ENCODE measurements around the gene DSCAM.
A peak's percentile ranks its signal among the peaks of the same experiment; 100 is the strongest.

DSCAM gene

DNA sequence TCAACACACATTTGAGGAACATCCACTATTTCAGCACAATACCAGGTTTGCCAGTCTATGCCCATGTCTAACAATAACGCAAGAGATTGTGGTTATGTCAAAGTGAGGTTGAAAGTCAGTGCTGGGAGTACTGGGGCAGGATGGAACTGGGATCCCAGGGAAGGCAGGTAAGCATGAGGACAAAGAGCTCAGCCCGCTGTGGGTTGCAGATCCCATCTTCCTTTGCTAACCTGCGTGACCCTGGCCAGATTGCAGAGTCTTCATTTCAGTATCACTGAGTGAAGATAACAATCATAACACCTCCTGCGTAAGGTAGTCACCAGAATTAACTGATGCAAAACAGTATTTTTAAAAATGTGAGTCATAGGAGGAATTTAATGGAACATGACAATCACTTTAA lies 729.7 kb downstream of the DSCAM start:
- DNase-seq (ENCODE audit: low spot score): no peak

DNA sequence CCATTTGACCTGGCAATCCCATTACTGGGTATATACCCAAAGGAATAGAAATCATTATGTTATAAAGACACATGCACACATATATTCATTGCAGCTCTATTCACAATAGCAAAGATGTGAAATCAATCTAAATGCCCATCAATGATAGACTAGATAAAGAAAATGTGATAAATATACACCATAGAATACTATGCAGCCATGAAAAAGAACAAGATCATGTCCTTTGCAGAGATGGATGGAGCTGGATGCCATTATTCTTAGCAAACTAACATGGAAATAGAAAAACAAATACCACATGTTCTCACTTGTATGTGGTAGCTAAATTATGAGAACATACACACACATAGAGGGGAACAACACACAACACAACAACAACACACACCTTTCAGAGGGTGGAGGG lies 731.2 kb downstream of the DSCAM start:
- no peak for DNase-seq (ENCODE audit: low spot score)

DNA sequence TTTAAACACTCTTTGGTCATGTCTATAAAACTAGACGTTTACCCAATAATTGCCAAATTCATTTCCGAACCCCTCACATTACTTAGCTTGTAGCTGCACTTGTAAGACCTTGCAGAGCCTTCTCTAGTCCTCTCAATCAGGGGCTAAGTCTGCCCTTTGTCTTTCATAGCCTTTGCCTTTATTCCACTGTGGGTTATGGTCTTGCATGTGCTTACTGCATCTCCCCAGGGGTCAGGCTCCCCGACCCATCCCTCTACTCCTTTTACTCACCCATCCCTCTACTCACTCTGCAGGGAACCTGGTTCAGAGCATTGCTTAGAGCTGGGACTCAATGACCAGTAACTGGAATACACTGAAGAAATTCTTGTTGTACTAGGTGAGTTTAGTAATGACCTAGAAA lies 744.3 kb downstream of the DSCAM start:
- no peak for DNase-seq (ENCODE audit: low spot score)

DNA sequence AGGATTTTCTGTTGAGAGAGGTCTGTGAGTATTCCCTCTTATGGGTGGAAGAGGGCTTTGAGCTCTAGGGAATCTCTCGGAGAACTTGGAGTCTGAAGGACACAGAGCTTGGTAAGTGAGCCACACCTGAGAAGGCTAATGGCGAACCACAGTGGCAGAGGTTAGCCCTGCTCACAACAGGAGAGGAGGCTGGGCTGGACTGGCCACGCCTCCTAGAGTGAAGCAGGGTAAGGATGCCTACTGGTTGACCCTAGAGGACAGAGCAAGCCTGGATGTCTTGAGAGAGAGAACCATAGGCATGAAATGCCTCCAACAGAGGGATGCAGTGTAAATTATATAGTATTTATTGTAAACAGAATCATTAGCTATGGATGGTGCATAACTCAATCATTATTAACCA lies 747.1 kb downstream of the DSCAM start:
- DNase-seq (ENCODE audit: low spot score): no peak

DNA sequence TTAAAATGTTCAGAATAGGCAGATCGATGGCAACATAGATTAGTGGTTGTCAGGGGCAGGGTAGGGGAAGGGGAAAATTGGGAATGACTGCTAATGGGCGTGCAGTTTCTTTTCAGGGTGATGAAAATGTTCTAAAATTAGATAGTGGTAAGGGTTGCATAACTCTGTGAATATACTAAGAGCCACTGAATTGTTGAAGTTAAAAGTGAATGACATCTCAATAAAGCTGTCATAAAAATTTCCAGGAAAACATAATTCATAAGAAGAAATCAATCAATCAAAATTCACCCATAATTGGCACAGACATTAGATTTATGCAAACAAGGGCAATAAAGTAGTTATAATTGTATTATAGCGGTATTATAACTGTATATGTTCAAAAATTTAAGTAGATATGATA lies 751.5 kb downstream of the DSCAM start:
- no peak for DNase-seq (ENCODE audit: low spot score)

DNA sequence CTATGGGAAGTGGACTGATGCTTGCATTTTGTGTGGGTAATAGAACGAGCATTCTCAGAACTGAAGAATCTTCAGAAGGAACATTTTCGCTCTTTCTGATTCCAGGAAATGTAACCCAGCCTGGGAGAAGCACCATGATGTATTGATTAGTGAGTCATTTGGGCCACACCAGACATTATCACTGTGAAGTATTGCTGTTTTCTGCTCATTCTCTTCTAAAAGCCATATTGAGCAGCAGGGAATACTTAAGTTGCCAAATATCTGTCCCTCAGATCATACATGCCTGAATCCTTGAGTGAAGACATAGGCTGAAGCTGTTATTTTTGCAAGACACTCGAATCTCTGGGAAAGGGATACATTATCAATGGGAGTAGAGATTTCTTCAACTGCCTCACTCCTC lies 766.6 kb downstream of the DSCAM start:
- DNase-seq (ENCODE audit: low spot score): no peak

DNA sequence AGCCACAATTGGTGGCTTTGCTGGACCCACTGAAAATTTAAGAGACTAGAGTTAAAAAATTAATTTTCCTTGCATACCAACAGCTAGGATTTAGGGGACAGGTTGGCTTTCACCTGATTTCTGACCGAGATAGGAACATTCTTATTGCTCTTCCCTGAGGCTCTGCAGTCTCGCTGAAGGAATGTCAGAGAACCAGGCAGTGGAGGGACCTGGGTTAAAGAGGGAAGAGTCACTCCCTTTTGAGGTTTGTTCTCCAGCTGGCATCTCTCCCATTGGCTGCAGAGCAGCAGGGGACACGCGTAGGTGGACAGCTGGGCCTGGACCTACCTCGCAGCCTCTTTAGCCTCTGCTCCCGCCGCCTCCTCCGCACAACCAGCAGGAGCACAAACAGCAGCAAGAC lies 772.2 kb downstream of the DSCAM start:
- DNase-seq (ENCODE audit: low spot score): no peak

DNA sequence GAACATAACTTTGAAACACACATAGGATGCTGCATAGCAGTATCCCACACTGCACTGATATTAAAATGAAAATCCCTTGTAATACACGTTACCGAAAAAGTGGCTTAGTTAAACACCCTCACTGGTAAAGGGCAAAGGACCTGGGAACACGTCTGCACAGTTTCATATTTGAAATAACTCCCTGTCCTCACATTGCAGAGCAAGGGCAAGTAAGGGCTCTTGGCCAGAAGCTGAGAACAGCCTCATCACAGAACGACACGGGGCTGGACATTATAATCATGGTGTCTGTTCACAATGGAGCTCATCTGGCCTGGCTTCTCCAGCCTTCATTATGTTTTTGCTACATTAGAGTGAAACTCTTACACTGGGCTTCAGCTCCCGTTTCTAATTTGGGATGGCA lies 772.8 kb downstream of the DSCAM start:
- DNase-seq (ENCODE audit: low spot score): no peak

DNA sequence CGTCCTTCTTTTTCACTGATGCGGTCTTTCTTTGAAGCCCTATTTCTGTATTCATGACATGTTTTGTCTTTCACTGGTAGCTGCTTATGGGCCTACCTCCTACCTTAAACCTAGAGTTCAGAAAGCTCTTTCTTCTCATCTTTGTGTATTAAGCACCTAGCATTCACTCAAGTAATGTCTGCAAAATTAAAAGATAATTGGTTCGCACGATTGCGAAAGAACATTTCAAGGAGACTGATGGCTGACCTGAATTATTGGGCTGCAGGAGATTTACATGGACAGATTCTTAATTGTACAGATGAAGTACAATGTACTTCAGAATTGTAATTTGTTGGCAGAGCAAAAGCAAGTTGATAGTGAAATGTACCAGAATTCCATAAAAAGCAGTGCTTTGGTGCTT lies 773.3 kb downstream of the DSCAM start:
- DNase-seq (ENCODE audit: low spot score): no peak

DNA sequence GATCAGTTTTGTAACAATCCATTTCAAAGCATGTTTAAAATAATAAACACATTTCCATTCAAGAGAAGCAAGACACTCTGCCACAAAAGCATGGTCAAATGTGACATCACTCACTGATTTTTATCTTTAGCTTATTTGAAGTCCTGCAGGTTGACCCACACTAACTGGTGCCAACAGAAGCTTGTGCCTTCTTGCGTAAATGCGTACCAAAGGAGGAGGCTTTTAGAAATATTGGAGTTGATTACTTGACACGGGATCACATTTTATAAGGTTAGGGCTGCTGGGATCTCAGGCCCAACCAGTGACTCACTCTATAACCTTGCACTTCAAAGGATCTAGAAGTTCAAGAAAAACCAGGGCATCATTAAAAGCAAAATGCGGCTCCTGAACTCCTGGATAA lies 776.1 kb downstream of the DSCAM start:
- no peak for DNase-seq (ENCODE audit: low spot score)

DNA sequence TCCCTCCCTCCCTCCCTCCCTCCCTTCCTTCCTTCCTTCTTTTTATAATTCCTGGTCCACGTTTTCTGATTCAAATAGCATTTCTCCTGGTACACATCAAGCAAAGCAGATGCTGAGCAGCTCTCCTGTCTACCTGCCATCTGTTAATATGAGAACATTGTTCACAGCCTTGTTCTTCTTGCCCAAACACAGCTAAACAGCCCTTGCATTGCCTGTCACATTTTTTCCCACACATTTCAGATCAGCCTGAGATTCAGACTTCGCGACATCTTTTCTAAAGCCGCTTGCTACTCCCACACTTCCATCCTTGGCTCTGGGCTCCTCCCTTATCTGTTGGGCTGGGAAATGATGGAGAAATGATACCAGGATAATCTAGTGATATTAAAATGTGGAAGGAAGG lies 779.2 kb downstream of the DSCAM start:
- DNase-seq (ENCODE audit: low spot score): no peak

DNA sequence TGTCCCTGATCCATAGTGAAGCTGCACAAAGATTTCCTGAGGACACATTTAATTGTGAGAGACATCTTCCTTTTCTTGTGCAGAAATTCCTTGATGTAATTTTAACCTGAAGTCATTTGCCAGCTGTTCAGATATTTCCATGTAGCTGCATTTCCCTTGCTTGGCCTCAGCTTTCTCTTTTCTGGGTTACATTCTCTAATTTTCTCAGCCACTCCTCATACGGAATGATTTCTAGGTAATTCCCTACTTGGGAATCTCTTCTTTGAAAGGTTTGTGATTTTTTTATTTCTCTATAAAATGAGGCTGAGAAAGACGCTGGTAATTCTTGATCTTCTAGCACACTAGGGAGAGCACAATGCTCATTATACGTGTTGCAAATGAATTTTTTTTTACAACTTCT lies 780.7 kb downstream of the DSCAM start:
- no peak for DNase-seq (ENCODE audit: low spot score)

DNA sequence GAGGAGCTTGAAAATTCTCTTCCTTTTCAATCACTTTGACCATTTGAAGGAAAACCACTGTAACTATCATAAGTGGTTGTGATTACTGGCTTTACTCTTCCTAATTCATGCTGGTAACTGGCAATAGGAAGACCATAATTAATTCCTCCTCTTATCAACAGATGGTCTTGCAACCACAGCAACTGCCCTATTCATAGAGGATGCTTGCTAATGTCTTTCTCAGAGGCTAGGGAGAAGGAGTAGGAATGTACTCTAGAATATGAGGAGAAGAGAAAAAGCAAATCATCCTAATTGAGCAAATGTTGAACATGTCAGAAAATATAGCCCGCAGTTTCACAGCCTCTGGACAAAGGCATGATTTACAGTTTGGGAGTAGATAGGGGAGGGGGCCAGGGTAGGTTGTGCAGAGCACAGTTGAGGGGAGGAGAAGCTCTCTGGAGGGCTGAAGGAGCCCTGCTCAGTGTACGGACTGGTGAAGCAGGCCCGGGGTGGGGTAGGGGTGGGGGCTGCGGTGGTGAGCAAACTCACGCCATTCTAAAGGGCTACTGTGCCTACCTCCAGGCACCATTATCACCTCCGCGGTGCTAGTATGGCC lies 786.8 kb downstream of the DSCAM start:
- no peak for DNase-seq (ENCODE audit: low spot score)

DNA sequence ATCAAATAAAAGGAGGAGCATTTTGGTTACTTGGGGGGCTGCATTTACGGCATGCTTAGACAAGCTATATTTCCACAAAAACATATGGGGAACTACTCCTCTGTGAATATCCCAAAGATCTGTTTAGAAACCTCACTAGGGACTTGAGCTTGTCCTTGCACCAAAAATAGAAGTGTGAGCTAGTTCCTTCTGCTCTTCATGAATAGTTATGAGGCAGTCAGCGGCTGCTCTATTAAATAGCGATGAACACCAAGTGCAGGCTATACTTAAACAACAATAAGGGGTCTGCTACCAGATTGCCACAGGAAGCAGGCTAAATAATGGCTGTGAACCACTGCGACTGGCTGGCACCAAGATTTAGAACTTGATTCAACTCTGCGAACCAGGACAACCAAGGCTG lies 789.6 kb downstream of the DSCAM start:
- no peak for DNase-seq (ENCODE audit: low spot score)

DNA sequence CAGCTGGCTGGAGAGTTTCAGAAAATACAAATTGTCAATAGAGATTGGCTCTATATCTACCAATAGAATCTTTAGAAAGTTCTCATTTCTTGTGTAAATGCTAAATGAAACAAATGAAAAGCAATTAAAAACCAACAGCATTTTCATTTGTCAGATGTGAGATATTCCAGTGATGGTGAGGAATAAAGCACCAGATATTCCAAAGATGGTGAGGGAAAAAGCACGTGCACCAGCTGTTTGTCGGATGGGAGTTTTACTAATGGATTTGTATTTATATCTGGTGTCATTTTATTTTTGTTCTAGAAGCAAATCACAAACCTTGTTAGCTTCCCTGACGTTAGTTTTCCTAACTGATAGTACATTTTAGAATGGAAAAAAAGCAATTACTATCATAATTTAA lies 790.9 kb downstream of the DSCAM start:
- no peak for DNase-seq (ENCODE audit: low spot score)

DNA sequence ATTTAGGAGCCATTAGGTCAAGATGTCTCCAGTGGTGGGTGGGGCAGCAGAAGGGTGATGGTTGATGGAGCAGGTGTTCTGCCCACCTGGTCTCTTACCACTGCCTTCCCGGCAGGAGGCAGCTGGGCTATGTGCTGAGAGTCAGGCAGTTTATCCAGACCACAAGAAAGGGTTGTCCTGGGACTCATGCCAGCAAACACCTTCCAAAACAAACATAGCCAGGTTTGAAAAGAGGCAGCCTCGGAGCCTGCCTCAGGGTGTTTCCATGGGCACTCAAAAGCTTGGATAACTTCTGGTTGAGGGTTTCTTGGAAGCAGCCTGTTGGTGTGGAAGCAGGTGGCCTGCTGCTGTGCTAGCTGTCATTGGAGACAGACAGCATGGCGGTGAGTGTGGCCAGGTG lies 792.6 kb downstream of the DSCAM start:
- DNase-seq (ENCODE audit: low spot score): no peak

DNA sequence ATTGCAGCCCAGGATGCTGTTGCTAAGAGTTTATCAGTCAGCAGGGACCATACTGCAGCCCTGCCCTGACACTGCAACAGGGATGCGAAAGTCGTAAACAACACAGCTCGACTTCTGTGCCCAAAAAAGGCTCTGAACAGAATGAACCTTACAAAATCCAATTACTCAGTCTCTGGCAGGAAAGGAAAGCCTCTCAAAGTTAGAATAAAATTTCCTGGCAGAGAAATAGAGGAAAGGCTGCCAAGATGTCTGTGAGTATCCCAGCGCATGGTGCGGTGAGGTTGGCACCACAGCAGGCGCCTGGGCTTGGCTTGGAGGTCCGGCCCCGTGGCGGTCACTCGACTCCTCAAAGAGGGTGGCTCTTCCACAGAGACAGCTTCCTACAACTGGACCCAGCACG lies 794.0 kb downstream of the DSCAM start:
- no peak for DNase-seq (ENCODE audit: low spot score)

DNA sequence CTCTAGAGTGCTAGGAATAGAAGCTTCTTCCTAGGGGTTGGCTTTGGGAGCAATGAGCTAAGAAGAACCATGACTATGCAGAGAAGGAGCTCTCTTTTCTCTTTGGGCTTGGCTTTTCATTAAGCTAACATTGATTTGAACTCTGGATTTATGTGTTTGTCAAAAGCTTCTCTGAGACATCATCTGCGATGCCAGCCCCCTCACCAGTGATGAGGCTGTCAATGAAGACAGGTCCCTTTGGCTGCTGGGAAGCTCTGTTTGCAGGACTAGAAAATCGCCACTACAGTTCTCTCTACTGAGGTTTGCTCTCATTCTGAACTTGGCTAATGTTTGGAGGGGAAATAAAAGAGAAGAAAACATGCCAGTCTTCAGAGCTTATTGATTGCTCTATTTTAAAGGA lies 794.7 kb downstream of the DSCAM start:
- DNase-seq (ENCODE audit: low spot score): no peak

DNA sequence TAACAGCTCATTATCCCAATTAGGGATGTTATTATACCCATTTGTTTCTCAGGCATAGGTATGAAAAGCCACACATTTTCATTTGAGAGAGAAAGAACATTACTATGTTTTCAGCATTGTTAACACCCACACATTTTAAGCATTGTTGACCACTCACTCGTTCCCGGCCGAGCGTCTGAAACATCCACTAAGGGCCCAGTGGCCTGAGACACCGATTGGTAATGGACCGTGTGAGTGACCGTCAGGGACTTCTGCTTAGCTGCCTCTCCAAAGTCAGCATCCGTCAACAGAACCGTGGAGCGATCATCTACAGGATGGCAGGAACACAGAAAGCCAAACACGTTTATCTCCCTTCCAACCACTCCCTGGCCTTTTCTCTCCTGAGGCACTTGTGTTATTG lies 795.2 kb downstream of the DSCAM start:
- no peak for DNase-seq (ENCODE audit: low spot score)

DNA sequence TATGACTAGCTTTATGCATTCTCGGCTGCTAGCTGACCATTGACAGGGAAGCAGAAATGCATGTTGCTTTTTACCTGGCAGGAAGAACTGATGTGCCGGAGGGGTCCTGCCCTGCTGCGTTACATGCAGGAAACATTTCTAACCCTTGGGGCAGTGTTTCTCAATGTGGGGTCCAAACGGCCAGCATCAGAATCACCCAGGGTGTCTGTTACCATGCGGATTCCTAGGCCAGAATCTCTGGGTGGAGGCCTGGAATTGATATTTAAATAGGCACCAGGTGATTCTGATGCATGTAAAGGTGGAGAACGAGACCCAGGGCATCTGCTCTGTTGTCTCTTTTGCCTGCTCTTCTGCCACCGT lies 797.0 kb downstream of the DSCAM start:
- DNase-seq (ENCODE audit: low spot score): no peak

DNA sequence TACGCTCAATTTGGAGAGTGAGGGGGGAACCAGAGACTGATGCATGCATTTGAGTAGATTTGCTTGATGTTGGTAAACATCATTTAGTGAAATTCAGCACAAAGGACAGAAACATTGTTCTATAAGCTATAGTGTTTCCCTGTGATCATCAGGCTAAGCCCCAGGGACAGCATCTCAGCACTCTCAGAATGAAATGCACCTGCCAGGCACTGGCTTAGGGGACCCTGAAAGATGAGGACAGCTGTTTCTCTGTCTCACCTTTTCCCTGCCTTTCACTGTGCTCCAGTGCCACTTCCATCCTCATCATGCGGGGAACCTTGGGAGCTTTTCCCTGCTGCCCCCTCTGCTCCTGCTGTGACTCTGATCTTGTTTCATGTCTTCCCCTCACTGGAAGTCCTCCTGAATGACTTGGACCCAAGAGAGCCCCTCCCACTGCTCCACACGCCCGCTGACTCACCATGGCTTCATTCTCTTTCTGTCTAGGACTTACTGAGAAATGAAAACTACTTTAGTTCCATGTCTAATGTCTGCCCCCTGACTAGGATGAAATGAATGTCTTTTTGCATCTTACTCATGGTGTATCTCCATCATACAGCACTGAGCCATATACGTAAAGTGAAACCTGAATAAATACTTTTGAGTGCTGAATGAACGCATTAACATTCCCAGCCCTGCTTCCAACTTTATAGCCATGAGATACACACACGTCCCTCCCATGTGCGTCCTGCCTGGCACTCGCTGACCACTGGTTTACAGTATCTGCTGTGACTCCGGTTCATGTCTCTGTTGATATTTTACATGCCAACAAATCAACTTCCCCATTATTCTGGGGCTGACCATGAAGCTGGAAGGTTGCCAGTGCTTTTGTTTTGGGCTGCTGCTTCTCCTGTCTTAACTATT lies 797.7 kb downstream of the DSCAM start:
- peak; percentile 15 for DNase-seq (ENCODE audit: low spot score)

DNA sequence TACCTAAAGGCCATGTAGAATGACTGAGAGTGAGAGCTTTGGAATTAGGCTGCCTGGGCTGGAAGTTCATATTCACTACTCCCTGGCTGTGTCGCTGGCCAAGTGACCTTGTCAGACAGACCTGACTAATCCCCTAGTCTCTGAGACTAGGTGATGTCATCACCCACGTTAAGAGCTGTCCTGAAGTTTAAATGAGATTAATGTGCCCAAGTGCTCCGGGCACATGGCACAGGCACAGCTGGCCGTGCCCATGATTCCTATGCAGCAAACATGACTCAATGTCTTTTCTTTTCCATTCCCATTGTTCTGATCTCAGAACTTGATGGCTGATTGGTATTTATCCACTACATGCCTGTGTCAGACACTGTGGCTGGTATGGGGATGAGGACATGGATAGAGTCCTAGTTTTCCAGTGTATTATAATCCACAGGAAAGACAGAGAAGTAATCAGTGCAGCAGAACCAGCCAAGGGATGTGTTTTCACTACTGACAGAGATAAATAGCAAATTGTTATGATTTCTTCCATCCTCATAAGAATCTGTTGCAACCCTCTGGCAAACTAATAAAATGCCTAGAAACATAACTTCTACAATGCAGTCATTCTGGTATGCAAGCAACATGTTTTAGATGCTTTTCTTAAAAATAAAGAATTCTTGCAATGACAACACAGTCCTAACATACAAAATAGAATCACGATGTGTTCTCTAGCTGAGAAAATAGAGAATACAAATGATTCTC lies 798.8 kb downstream of the DSCAM start:
- no peak for DNase-seq (ENCODE audit: low spot score)

DNA sequence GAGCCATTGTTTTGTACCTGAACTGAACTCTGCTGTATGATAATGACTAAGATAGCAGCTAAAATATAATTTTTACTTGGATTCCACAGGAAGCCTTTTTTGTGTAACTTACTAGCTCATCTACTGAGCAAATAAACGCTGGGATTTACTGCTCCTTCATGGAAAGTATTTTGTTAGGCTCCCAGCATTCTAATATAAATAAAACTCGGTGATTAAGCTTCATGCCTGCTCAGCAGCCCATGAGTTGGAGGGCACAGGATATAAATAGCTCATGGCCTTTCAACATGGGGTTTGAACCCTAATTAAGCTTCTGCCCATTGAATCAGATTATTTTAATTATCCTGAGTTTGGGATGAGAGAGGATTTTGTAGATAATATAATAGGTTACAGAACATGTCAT lies 799.7 kb downstream of the DSCAM start:
- no peak for DNase-seq (ENCODE audit: low spot score)

Data from kidney capillary endothelial cell (primary cell).